Activated CD4-positive, alpha-beta T cell treated with anti-CD3 and anti-CD28 coated beads, Interleukin-2, Interleukin-6, amounts not matched to agents 100 ng/mL and 50 ng/mL, durations not matched to agents 16 hours and 8 hours (primary cell): ENCODE data around the gene ST8SIA4.
A peak's percentile ranks its signal among the peaks of the same experiment; 100 is the strongest.

ENCODE experiments used
- DNase-seq: peaks from one replicate; pipeline ENCODE4 v3.0.0-alpha.2; 2020

The ST8SIA4 gene

GRCh38 chr5:100779669-100780375, 123.3 kb downstream of the ST8SIA4 start:
- peak; percentile 8 for DNase-seq

- DNase-seq, result peak; percentile 42
These were observed 125.3 kb downstream of the ST8SIA4 start for GRCh38 chr5:100777680-100778300.

GRCh38 chr5:100775533-100775855, 127.6 kb downstream of the ST8SIA4 start:
- DNase-seq, result no peak

GRCh38 chr5:100772548-100772947, 130.5 kb downstream of the ST8SIA4 start:
- no peak for DNase-seq

- DNase-seq, result no peak
These were observed 131.1 kb downstream of the ST8SIA4 start for GRCh38 chr5:100772006-100772405.

GRCh38 chr5:100771181-100771580, 131.9 kb downstream of the ST8SIA4 start:
- DNase-seq, result no peak

GRCh38 chr5:100768221-100768620, 134.9 kb downstream of the ST8SIA4 start:
- no peak for DNase-seq

- DNase-seq, result no peak
These were observed 140.1 kb downstream of the ST8SIA4 start for GRCh38 chr5:100762995-100763394.

- no peak for DNase-seq
These were observed 141.0 kb downstream of the ST8SIA4 start for GRCh38 chr5:100762108-100762507.

- no peak for DNase-seq
These were observed 141.9 kb downstream of the ST8SIA4 start for GRCh38 chr5:100761192-100761591.

- DNase-seq, result no peak
These were observed 142.4 kb downstream of the ST8SIA4 start for GRCh38 chr5:100760688-100761087.

GRCh38 chr5:100758780-100759179, 144.3 kb downstream of the ST8SIA4 start:
- no peak for DNase-seq

- DNase-seq, result no peak
These were observed 144.8 kb downstream of the ST8SIA4 start for GRCh38 chr5:100758306-100758705.

- DNase-seq, result no peak
These were observed 145.5 kb downstream of the ST8SIA4 start for GRCh38 chr5:100757618-100758017.
